Loucy (cell line): ENCODE data around the gene GCFC2.

ENCODE experiments used
- H2AFZ ChIP-seq: fragments of 200-600 bp; sonication (generic); 2 replicates; pipeline ENCODE4 v1.6.0; 2016; ENCODE audit warnings: antibody characterized with exemption, mild to moderate bottlenecking, low read length, moderate library complexity
- H3F3A ChIP-seq: fragments of 200-600 bp; 2 replicates; pipeline ENCODE4 v1.6.0; 2016; ENCODE audit warnings: antibody characterized with exemption, low read depth, mild to moderate bottlenecking
- H3K27me3 ChIP-seq: fragments of 200-600 bp; sonication (generic); 2 replicates; pipeline ENCODE4 v1.6.1; 2014; ENCODE audit warnings: low read length, mild to moderate bottlenecking; ENCODE audit not compliant: insufficient read depth, poor library complexity, severe bottlenecking
- H3K36me3 ChIP-seq: fragments of 200-600 bp; sonication (generic); 2 replicates; pipeline ENCODE4 v1.6.1; 2016; ENCODE audit warnings: low read length; ENCODE audit not compliant: insufficient read depth
- H3K4me1 ChIP-seq: fragments of 200-600 bp; sonication (generic); 2 replicates; pipeline ENCODE4 v1.5.1; 2014; ENCODE audit warnings: low read length, mild to moderate bottlenecking; ENCODE audit not compliant: insufficient read depth, poor library complexity, severe bottlenecking
- H3K4me2 ChIP-seq: fragments of 200-600 bp; sonication (generic); 2 replicates; pipeline ENCODE4 v1.6.0; 2014; ENCODE audit warnings: antibody characterized with exemption, low read length, low read depth, mild to moderate bottlenecking; ENCODE audit not compliant: poor library complexity, severe bottlenecking
- H3K4me3 ChIP-seq: fragments of 200-600 bp; sonication (generic); 2 replicates; pipeline ENCODE4 v1.5.1; 2014; ENCODE audit warnings: low read length, mild to moderate bottlenecking, mixed read lengths; ENCODE audit not compliant: poor library complexity, severe bottlenecking
- H3K79me2 ChIP-seq: fragments of 200-600 bp; sonication (generic); 2 replicates; pipeline ENCODE4 v1.6.1; 2014; ENCODE audit warnings: low read length; ENCODE audit not compliant: insufficient read depth
- H3K9ac ChIP-seq: fragments of 200-600 bp; sonication (generic); 2 replicates; pipeline ENCODE4 v1.6.0; 2014; ENCODE audit warnings: mild to moderate bottlenecking, low read depth, low read length, moderate library complexity; ENCODE audit not compliant: poor library complexity, severe bottlenecking
- H3K9me2 ChIP-seq: fragments of 200-600 bp; sonication (generic); replicated peaks from 2 replicates; pipeline ENCODE4 v1.6.1; 2016; ENCODE audit warnings: low read depth, low read length, mixed read lengths
- H3K9me3 ChIP-seq: fragments of 200-600 bp; sonication (generic); 2 replicates; pipeline ENCODE4 v1.6.1; 2014; ENCODE audit warnings: mild to moderate bottlenecking, antibody characterized with exemption, low read length, low read depth; ENCODE audit not compliant: insufficient read depth
- H4K20me1 ChIP-seq: fragments of 200-600 bp; sonication (generic); 2 replicates; pipeline ENCODE4 v1.6.0; 2014; ENCODE audit warnings: antibody characterized with exemption, low read length, mild to moderate bottlenecking; ENCODE audit not compliant: insufficient read depth, poor library complexity, severe bottlenecking
- EZH2phosphoT487 ChIP-seq: fragments of 200-600 bp; IDR thresholded peaks from 2 replicates; pipeline ENCODE4 v1.6.1; 2018; ENCODE audit warnings: antibody characterized with exemption, mild to moderate bottlenecking, moderate library complexity, borderline replicate concordance
- TF ChIP-seq, protein P1 (sequence below): fragments of 200-600 bp; sonication (generic); conservative IDR thresholded peaks from 2 replicates; pipeline ENCODE4 v1.5.1; 2014; ENCODE audit warnings: mild to moderate bottlenecking, antibody characterized with exemption, low read length

The GCFC2 gene

DNA sequence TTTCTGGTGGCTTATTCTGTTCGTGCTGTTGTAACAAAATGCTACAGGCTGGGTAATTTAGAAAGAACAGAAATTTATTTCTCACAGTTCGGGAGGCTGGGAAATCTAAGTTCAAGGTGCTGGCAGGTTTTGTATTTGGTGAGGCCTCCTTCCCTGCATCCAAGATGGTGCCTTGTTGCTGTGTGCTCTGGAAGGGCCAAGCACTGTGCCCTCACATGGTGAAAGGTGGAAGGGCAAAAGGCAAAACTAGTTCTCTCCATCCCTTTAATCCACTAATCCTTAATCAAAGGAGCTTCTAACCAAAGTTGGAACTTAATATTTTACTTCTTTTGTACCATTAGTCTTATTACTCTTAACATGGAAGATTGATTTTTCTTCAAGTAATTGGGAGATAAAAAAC, 56.7 kb downstream of the GCFC2 start:
- Histone ChIP-seq H3K27me3 (no peaks in the 10 kb centered on the region), H3F3A (no peaks in the 10 kb centered on the region), H2AFZ (no peak overlapping the region), H3K4me2 (no peak overlapping the region), H3K36me3 (peaks cover 74% of the 10 kb centered on the region), H3K4me3 (no peak overlapping the region), H3K9ac (no peak overlapping the region), H3K79me2 (peaks cover 19% of the 10 kb centered on the region), H4K20me1 (peaks cover 5% of the 10 kb centered on the region), H3K4me1 (peaks cover 30% of the 10 kb centered on the region), H3K9me3 (no peaks in the 10 kb centered on the region), H3K9me2 (0 out of 2 replicates have a peak, but pooled peaks cover 3% of the 10 kb centered on the region)
- TF ChIP-seq EZH2phosphoT487: no peak
- TF ChIP-seq, protein P1, sequence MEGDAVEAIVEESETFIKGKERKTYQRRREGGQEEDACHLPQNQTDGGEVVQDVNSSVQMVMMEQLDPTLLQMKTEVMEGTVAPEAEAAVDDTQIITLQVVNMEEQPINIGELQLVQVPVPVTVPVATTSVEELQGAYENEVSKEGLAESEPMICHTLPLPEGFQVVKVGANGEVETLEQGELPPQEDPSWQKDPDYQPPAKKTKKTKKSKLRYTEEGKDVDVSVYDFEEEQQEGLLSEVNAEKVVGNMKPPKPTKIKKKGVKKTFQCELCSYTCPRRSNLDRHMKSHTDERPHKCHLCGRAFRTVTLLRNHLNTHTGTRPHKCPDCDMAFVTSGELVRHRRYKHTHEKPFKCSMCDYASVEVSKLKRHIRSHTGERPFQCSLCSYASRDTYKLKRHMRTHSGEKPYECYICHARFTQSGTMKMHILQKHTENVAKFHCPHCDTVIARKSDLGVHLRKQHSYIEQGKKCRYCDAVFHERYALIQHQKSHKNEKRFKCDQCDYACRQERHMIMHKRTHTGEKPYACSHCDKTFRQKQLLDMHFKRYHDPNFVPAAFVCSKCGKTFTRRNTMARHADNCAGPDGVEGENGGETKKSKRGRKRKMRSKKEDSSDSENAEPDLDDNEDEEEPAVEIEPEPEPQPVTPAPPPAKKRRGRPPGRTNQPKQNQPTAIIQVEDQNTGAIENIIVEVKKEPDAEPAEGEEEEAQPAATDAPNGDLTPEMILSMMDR: peak; percentile 35

DNA sequence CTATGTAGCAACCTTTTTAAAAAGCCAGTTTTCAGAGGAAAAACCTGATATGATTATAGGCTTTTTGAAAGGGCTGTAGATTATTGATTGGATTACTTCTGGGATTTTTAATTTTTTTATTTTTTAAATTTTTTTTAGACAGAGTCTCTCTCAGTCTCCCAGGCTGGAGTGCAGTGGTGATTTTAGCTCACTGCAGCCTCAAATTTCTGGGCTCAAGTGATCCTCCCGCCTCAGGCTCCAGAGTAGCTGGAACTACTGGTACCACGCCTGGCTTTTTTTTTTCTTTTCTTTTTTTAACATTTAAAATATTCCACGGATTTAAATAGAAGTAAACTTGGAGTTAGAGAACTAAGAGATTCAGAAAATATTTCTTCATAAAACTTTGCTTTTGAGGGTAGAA, 62.9 kb downstream of the GCFC2 start:
- Histone ChIP-seq H4K20me1 (peaks cover 19% of the 10 kb centered on the region), H3K9me3 (no peaks in the 10 kb centered on the region), H3K9ac (peak overlapping the region; percentile 94), H3K4me2 (peak overlapping the region; percentile 100), H2AFZ (peak overlapping the region; percentile 99; the same call in 1 of the 2 replicates), H3F3A (no peaks in the 10 kb centered on the region), H3K4me1 (peaks cover 27% of the 10 kb centered on the region), H3K27me3 (no peaks in the 10 kb centered on the region), H3K9me2 (no peaks in the 10 kb centered on the region), H3K79me2 (peaks cover 43% of the 10 kb centered on the region), H3K4me3 (peak overlapping the region; percentile 88), H3K36me3 (peaks cover 16% of the 10 kb centered on the region)
- TF ChIP-seq EZH2phosphoT487: no peak
- TF ChIP-seq, protein P1: no peak

DNA sequence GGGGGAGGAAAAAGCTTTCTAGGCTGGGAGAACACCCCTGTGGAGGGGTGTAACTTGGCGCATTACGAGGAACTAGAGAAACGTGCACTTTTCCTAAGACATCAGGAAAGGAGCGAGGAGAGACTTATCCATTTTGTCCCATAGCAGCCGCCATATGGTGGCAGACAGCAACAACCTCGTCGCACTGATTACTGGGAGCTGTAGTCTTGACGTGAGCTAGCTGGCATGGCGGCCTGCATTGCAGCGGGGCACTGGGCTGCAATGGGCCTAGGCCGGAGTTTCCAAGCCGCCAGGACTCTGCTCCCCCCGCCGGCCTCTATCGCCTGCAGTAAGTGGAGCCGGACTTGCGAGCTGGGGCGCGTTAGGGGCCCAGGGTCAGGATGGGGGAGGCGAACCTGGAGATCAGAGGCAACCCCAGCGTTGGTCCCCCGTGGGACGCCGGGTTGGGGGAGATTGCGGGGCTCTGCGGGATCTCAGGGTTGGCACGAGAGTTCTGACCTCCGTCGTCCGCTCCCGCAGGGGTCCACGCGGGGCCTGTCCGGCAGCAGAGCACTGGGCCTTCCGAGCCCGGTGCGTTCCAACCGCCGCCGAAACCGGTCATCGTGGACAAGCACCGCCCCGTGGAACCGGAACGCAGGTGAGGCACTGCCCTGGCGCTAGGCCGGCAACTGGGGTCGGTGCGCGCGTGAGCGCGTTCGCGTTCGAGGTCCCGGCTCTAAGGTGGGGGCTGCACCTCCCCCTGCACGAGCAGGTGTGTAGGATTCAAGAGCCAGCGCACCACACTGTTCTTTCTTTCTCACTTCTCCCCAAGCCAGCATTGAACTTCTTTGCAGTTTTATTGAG, 63.9 kb downstream of the GCFC2 start, which contains the start of gene MRPL19:
Gene MRPL19 (plus strand): TSS at position 201 of the 843 bp plus-strand sequence. CDS start 25 bp downstream, at position 226.
- Histone ChIP-seq H3K4me2 (peak within 1 kb of the TSS; percentile 100), H3K9me3 (no peaks in the 10 kb centered on the region), H3K79me2 (peaks cover 43% of the 10 kb centered on the region), H3F3A (no peaks in the 10 kb centered on the region), H3K36me3 (peaks cover 7% of the 10 kb centered on the region; the same call in 1 of the 2 replicates), H4K20me1 (peaks cover 19% of the 10 kb centered on the region), H3K27me3 (no peaks in the 10 kb centered on the region), H3K9me2 (no peaks in the 10 kb centered on the region), H2AFZ (peak within 1 kb of the TSS; percentile 99), H3K4me1 (peaks cover 22% of the 10 kb centered on the region), H3K4me3 (peak within 1 kb of the TSS; percentile 88), H3K9ac (peak within 1 kb of the TSS; percentile 94)
- TF ChIP-seq EZH2phosphoT487: no peak
- TF ChIP-seq, protein P1: no peak
